ENCODE measurements around the gene APBB2. TPM values are rescaled to one million over a fixed set of nuclear protein-coding genes. Genes with fewer than 3 reads are reported as not detected.

Gene APBB2
- total and polyA plus RNA-seq, 2 of the 4 experiments (the other 2 are of a cell fraction), result 47.9 to 75.5 TPM

GRCh38 chr4:40864531-40864930 is 349.8 kb downstream of the APBB2 start:
- H3K36me3 ChIP-seq (ENCODE audit: control insufficient read depth, insufficient read depth, low read length), result no peaks in the 10 kb centered on the region; the same call in 1 of the 2 replicates
- intact Hi-C loops (cut with micrococcal nuclease), result no loop called here
- no peak overlapping the region for H2BK15ac ChIP-seq (ENCODE audit: low read depth, low read length)
- WGBS, 2 experiments (ENCODE audit: extremely low coverage in 2 of 2, insufficient read length in 1 of 2), result no CpG with 5 or more reads among the region's 4 CpGs
- H3K27me3 ChIP-seq (ENCODE audit: control insufficient read depth, insufficient read depth, low read length), result no peaks in the 10 kb centered on the region; the same call in 1 of the 2 replicates
- no peak overlapping the region for H3K23ac ChIP-seq (ENCODE audit: low read depth, low read length)
- H3K56ac ChIP-seq (ENCODE audit: extremely low read depth, insufficient read depth, low read length), result no peak overlapping the region
- H3K18ac ChIP-seq (ENCODE audit: low read depth, low read length), result no peak overlapping the region
- dilution Hi-C loops (cut with HindIII; ENCODE audit: low sequenced_read_pairs, unreplicated experiment), result no loop called here
- H3K27ac ChIP-seq (ENCODE audit: insufficient read depth, low read length), result no peak overlapping the region
- H2BK20ac ChIP-seq (ENCODE audit: low read depth, low read length), result no peak overlapping the region
- H2BK5ac ChIP-seq (ENCODE audit: low read depth, low read length, poor library complexity, severe bottlenecking), result no peak overlapping the region
- H3K79me1 ChIP-seq (ENCODE audit: low read depth in 1 of 2, low read length in 2 of 2), result no peaks in the 10 kb centered on the region; a peak in 1 of 4 replicates
- no peaks in the 10 kb centered on the region for H3K4me1 ChIP-seq (ENCODE audit: control insufficient read depth, insufficient read depth, low read length)
- H2AFZ ChIP-seq (replicated peaks; ENCODE audit: low read length, poor library complexity), result no peak overlapping the region
- no peak overlapping the region for H3K4me3 ChIP-seq (ENCODE audit: insufficient read depth, low read depth, low read length)
- DNase-seq (no peak), ATAC-seq (ENCODE audit: low read depth) (no peak)
- H4K8ac ChIP-seq (ENCODE audit: low read depth in 2 of 2, low read length in 2 of 2), result no peak overlapping the region
- TF ChIP-seq BHLHE40 (IDR thresholded peaks at IDR 0.05; ENCODE audit: low read depth, low read length) (no peak), CTCF (conservative IDR thresholded peaks at IDR 0.05; ENCODE audit: low read depth, low read length) (no peak), MAFK (IDR thresholded peaks at IDR 0.05; ENCODE audit: low read depth, low read length) (no peak), RFX5 (IDR thresholded peaks at IDR 0.05; ENCODE audit: low read depth, low read length) (no peak), NFE2L2 (IDR thresholded peaks at IDR 0.05; ENCODE audit: low read depth, low read length) (no peak), CHD1 (IDR thresholded peaks at IDR 0.05; ENCODE audit: low read depth, low read length) (no peak), RCOR1 (IDR thresholded peaks at IDR 0.05; ENCODE audit: insufficient replicate concordance, low read length) (no peak), FOS (IDR thresholded peaks at IDR 0.05; ENCODE audit: low read depth, low read length) (no peak), USF2 (IDR thresholded peaks at IDR 0.05; ENCODE audit: low read depth, low read length) (no peak), MAZ (IDR thresholded peaks at IDR 0.05; ENCODE audit: borderline replicate concordance, low read depth, low read length) (no peak), MXI1 (IDR thresholded peaks at IDR 0.05; ENCODE audit: borderline replicate concordance, low read depth, low read length) (no peak), POLR2A (IDR thresholded peaks at IDR 0.05; ENCODE audit: low read depth, low read length) (no peak)
- no peak overlapping the region for H3K14ac ChIP-seq (replicated peaks; ENCODE audit: low read depth, low read length)
- POLR2A ChIA-PET (ENCODE audit: unreplicated experiment), result no interaction called here
- no peak overlapping the region for H3K4ac ChIP-seq (ENCODE audit: low read depth, low read length)
- no peak overlapping the region for H3K9ac ChIP-seq (ENCODE audit: low read depth, low read length)
- H3K9me1 ChIP-seq (ENCODE audit: insufficient read depth, low read length), result peaks cover 3% of the 10 kb centered on the region; the same call in 1 of the 2 replicates
- H2BK120ac ChIP-seq (ENCODE audit: low read depth, low read length), result no peak overlapping the region
- CTCF ChIA-PET, result interaction anchor here (1.0 kb wide), 1 partner anchor 13 kb away, joined by 3 read pairs; no protein-coding TSS in a partner anchor
- no peaks in the 10 kb centered on the region for H4K20me1 ChIP-seq (ENCODE audit: insufficient read depth, low read length)
- in situ Hi-C loops (cut with MboI; ENCODE audit: low sequenced_read_pairs), result no loop called here
- H3K4me2 ChIP-seq (ENCODE audit: low read depth, low read length), result no peak overlapping the region
- no peaks in the 10 kb centered on the region for H3K9me3 ChIP-seq (ENCODE audit: control insufficient read depth, insufficient read depth, low read length)
- BruUV-seq (replicated peaks), result no TSS peak
- H4K91ac ChIP-seq (ENCODE audit: insufficient read depth, low read depth, low read length), result no peak overlapping the region
- no peak overlapping the region for H2AK5ac ChIP-seq (ENCODE audit: low read depth, low read length)
- no peak overlapping the region for H4K5ac ChIP-seq (ENCODE audit: low read depth, low read length)
- H2AK9ac ChIP-seq (replicated peaks; ENCODE audit: low read depth, low read length, poor library complexity), result no peak overlapping the region

Data from IMR-90 (cell line).